Thoracic aorta endothelial cell (primary cell): ENCODE measurements around the gene ANKRD33. TPM values are rescaled to one million over a fixed set of nuclear protein-coding genes. Genes with fewer than 3 reads are reported as not detected.

Experiments used
- total RNA-seq: library from RNA; depleted of rRNA; stranded (reverse); fragments of >200 nt; gene quantifications from 2 replicates; pipeline ENCODE4 v1.2.3, GENCODE V29; 2012

ANKRD33 gene, protein sequence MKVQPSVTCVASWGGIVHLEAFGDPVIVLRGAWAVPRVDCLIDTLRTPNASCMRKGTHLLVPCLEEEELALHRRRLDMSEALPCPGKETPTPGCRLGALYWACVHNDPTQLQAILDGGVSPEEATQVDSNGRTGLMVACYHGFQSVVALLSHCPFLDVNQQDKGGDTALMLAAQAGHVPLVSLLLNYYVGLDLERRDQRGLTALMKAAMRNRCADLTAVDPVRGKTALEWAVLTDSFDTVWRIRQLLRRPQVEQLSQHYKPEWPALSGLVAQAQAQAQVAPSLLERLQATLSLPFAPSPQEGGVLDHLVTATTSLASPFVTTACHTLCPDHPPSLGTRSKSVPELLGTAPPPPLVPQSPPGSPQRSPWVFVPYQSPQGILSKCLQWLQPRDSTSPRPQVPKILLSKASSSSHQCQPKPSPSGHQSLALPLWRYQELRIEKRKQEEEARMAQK
- total RNA-seq = 0.27 and 0.86 TPM in 2 replicates

GRCh38 chr12:51887476-51888315 is at the start of gene ANKRD33:
ANKRD33 (plus strand) TSS chr12:51888103; CDS start chr12:51888187, 84 bp downstream.

DNA sequence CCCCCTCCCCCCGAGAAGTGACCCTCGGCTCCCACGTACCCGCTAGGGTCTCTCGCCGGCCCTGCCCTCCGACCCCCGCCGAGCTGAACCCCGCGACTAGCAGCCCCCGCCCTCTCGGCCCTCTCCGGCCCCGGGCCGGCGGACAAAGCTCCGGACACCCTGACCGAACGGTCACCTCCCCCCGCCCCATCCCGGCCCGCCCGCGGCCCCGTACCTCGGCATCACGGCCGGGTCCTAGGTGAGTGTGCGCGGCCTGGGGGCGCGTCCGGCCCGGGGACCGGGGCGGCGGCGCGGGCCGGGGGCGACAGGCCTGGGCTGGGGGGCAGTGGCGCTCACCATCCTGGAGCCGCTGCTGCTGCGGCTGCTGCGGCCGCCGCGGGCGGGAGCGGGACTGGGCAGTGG is 39.6 kb upstream of the ANKRD33 start, which contains the start of gene FIGNL2:
Gene FIGNL2 (minus strand): TSS at position 393 of the 402 bp plus-strand sequence. CDS start 26,305 bp downstream, outside the sequence.

GRCh38 chr12:51907083-51907855 is 19.4 kb downstream of the ANKRD33 start, which contains the start of gene ACVRL1:
ACVRL1 (plus strand) TSS chr12:51907504; CDS start chr12:51912475, 4,971 bp downstream.

Other genes starting within 250 kb of the ANKRD33 start
- gene FIGNL2, start 39.4 kb upstream of the ANKRD33 start, total RNA-seq = 0.53 and 2.5 TPM in 2 replicates
- 291 and 422 TPM in 2 replicates for gene ACVRL1, start 19.4 kb downstream of the ANKRD33 start, total RNA-seq
- gene ACVR1B, start 63.6 kb downstream of the ANKRD33 start, total RNA-seq = 18.9 and 24.7 TPM in 2 replicates
- 34.5 and 45.2 TPM in 2 replicates for gene TAMALIN, start 118.8 kb downstream of the ANKRD33 start, total RNA-seq
- 0.13 and 1.3 TPM in 2 replicates for gene NR4A1, start 163.3 kb downstream of the ANKRD33 start, total RNA-seq
- 36.3 and 37.8 TPM in 2 replicates for gene ATG101, start 181.9 kb downstream of the ANKRD33 start, total RNA-seq
- gene SMIM41, start 191.6 kb downstream of the ANKRD33 start, total RNA-seq = 0.13 TPM in 1 of 2 replicates, not detected in the other